Measurements from ENCODE around the gene CHRNB1.

GRCh38 chr17:7464081-7464480 is 19.2 kb downstream of the CHRNB1 start:
- no peak for TF ChIP-seq CTCF (IDR thresholded peaks at IDR 0.05; ENCODE audit: low read depth, low read length)
- no peak for TF ChIP-seq POLR2A (IDR thresholded peaks at IDR 0.05; ENCODE audit: extremely low read depth, insufficient read length)
- TF ChIP-seq MAX (IDR thresholded peaks at IDR 0.05; ENCODE audit: low read depth, low read length), result no peak
- no peak for TF ChIP-seq MYC (IDR thresholded peaks at IDR 0.05; ENCODE audit: low read depth, low read length)
